Liver (tissue), 9 donors: ENCODE results near the gene AJAP1. TPM values are rescaled to one million over a fixed set of nuclear protein-coding genes. Genes with fewer than 3 reads are reported as not detected.

Experiments
- DNase-seq: peaks from one replicate; pipeline ENCODE4 v3.0.0-alpha.2; 2017; ENCODE audit warnings: low spot score
- H3K27ac ChIP-seq, 2 donors: one replicate each; pipeline ENCODE4 v1.7.0; 2013; ENCODE audit warnings: inconsistent platforms in 2 of 2, low read length in 2 of 2, control low read depth in 1 of 2, low read depth in 1 of 2, mild to moderate bottlenecking in 1 of 2
- H3K27me3 ChIP-seq, 4 donors: one replicate each; pipeline versions ENCODE4 v1.6.1 to v1.7.0; 2013; ENCODE audit warnings: low read length in 3 of 4, inconsistent platforms in 1 of 4, mild to moderate bottlenecking in 1 of 4, moderate library complexity in 1 of 4; ENCODE audit not compliant: control insufficient read depth in 4 of 4, insufficient read depth in 4 of 4
- H3K36me3 ChIP-seq, 4 donors: one replicate each; pipeline versions ENCODE4 v1.6.1 to v1.7.0; 2013; ENCODE audit warnings: low read length in 3 of 4, mild to moderate bottlenecking in 3 of 4, low read depth in 1 of 4, moderate library complexity in 1 of 4; ENCODE audit not compliant: control insufficient read depth in 4 of 4, insufficient read depth in 3 of 4
- H3K4me1 ChIP-seq, 4 donors: one replicate each; pipeline versions ENCODE4 v1.6.1 to v1.7.0; 2013; ENCODE audit warnings: low read length in 3 of 4, mild to moderate bottlenecking in 3 of 4, moderate library complexity in 1 of 4; ENCODE audit not compliant: control insufficient read depth in 4 of 4, insufficient read depth in 4 of 4
- H3K4me3 ChIP-seq, 3 donors: one replicate each; pipeline versions ENCODE4 v1.6.1 to v1.7.0; 2013; ENCODE audit warnings: low read length in 3 of 3, control low read depth in 1 of 3, low read depth in 1 of 3, mild to moderate bottlenecking in 1 of 3
- H3K9ac ChIP-seq, 2 donors: one replicate each; pipeline ENCODE4 v1.7.0; 2013; ENCODE audit warnings: low read length in 2 of 2, mild to moderate bottlenecking in 2 of 2, moderate library complexity in 2 of 2, control low read depth in 1 of 2, low read depth in 1 of 2
- H3K9me3 ChIP-seq, 4 donors: one replicate each; pipeline versions ENCODE4 v1.6.1 to v1.7.0; 2013; ENCODE audit warnings: low read length in 3 of 4; ENCODE audit not compliant: control insufficient read depth in 4 of 4
- EGR1 ChIP-seq, 2 donors: IDR thresholded peaks; 2 replicates each; pipeline ENCODE4 v1.6.1; 2016 to 2018; ENCODE audit warnings: antibody characterized with exemption in 2 of 2, low read depth in 2 of 2
- FOXA1 ChIP-seq: IDR thresholded peaks from 2 replicates; pipeline ENCODE4 v1.6.1; 2016; ENCODE audit warnings: antibody characterized with exemption
- GABPA ChIP-seq, 2 donors: IDR thresholded peaks in 1 of 2; conservative IDR thresholded peaks in 1 of 2; 2 replicates each; pipeline ENCODE4 v1.6.1; 2016; ENCODE audit warnings: antibody characterized with exemption in 2 of 2, mild to moderate bottlenecking in 1 of 2, moderate library complexity in 1 of 2
- HNF4A ChIP-seq, 2 donors: conservative IDR thresholded peaks; 2 replicates each; pipeline ENCODE4 v1.6.1; 2016; ENCODE audit warnings: antibody characterized with exemption in 2 of 2, mild to moderate bottlenecking in 2 of 2
- HNF4G ChIP-seq: IDR thresholded peaks from 2 replicates; pipeline ENCODE4 v1.6.1; 2016; ENCODE audit warnings: antibody characterized with exemption
- JUND ChIP-seq, 2 donors: IDR thresholded peaks; 2 replicates each; pipeline ENCODE4 v1.6.1; 2016; ENCODE audit warnings: antibody characterized with exemption in 2 of 2
- NR2F2 ChIP-seq: IDR thresholded peaks from 2 replicates; pipeline ENCODE4 v1.6.1; 2016; ENCODE audit warnings: antibody characterized with exemption
- RAD21 ChIP-seq, 2 donors: IDR thresholded peaks; 2 replicates each; pipeline ENCODE4 v1.6.1; 2016; ENCODE audit warnings: antibody characterized with exemption in 2 of 2, mild to moderate bottlenecking in 2 of 2
- RXRA ChIP-seq, 2 donors: IDR thresholded peaks; 2 replicates each; pipeline ENCODE4 v1.6.1; 2017 to 2018; ENCODE audit warnings: antibody characterized with exemption in 2 of 2, mild to moderate bottlenecking in 1 of 2
- SP1 ChIP-seq: IDR thresholded peaks from 2 replicates; pipeline ENCODE4 v1.6.1; 2018; ENCODE audit warnings: antibody characterized with exemption, mild to moderate bottlenecking
- TAF1 ChIP-seq: conservative IDR thresholded peaks from 2 replicates; pipeline ENCODE4 v1.6.1; 2016; ENCODE audit warnings: antibody characterized with exemption, mild to moderate bottlenecking
- YY1 ChIP-seq: IDR thresholded peaks from 2 replicates; pipeline ENCODE4 v1.6.1; 2016; ENCODE audit warnings: antibody characterized with exemption, mild to moderate bottlenecking
- WGBS: extraction: QIAGEN DNeasy Blood & Tissue Kit; methylation state at CpG from one replicate; pipeline ENCODE4 v1.1.7; 2013; 5-methylcytosine and 5-hydroxymethylcytosine counted together
- polyA plus RNA-seq, 2 donors: library from polyadenylated mRNA; stranded (reverse) in 1 of 2; unstranded in 1 of 2; fragments of 200-250 nt in 1 of 2; fragments of >200 nt in 1 of 2; fragmentation: Nextera tagmentation in 1 of 2; extraction: Ambion mirVana in 1 of 2; gene quantifications; one replicate each; pipeline versions ENCODE4 v1.2.1 to v1.2.3, GENCODE V29; 2013 to 2015
- total RNA-seq, 2 donors: library from RNA; depleted of rRNA; stranded (reverse); fragments of >200 nt; gene quantifications; one replicate each; pipeline ENCODE4 v1.2.3, GENCODE V29; 2014
- TF ChIP-seq, protein P1 (sequence below): IDR thresholded peaks from 2 replicates; pipeline ENCODE4 v1.6.1; 2016; ENCODE audit warnings: antibody characterized with exemption
- TF ChIP-seq, protein P2 (sequence below): IDR thresholded peaks from 2 replicates; pipeline ENCODE4 v1.6.1; 2016; ENCODE audit warnings: antibody characterized with exemption, mild to moderate bottlenecking
- TF ChIP-seq, protein P3 (sequence below): IDR thresholded peaks from 2 replicates; pipeline ENCODE4 v1.6.1; 2016; ENCODE audit warnings: antibody characterized with exemption
- TF ChIP-seq, protein P4 (sequence below): fragments of 150-350 bp; IDR thresholded peaks from 2 replicates; pipeline ENCODE4 v1.5.1; 2017; ENCODE audit warnings: improper control_type of control experiment, low read depth, low read length; ENCODE audit not compliant: missing input control
- TF ChIP-seq, protein P5 (sequence below): IDR thresholded peaks from 2 replicates; pipeline ENCODE4 v1.6.1; 2016; ENCODE audit warnings: antibody characterized with exemption
- donor health status: healthy.
- donor health status: healthy.
- donor health status: healthy.
- donor health status: healthy.
- donor health status: healthy.

AJAP1 gene
- total and polyA plus RNA-seq, 4 donors: under 0.01 to 0.21 (median 0.08) TPM; not detected in 1

DNA sequence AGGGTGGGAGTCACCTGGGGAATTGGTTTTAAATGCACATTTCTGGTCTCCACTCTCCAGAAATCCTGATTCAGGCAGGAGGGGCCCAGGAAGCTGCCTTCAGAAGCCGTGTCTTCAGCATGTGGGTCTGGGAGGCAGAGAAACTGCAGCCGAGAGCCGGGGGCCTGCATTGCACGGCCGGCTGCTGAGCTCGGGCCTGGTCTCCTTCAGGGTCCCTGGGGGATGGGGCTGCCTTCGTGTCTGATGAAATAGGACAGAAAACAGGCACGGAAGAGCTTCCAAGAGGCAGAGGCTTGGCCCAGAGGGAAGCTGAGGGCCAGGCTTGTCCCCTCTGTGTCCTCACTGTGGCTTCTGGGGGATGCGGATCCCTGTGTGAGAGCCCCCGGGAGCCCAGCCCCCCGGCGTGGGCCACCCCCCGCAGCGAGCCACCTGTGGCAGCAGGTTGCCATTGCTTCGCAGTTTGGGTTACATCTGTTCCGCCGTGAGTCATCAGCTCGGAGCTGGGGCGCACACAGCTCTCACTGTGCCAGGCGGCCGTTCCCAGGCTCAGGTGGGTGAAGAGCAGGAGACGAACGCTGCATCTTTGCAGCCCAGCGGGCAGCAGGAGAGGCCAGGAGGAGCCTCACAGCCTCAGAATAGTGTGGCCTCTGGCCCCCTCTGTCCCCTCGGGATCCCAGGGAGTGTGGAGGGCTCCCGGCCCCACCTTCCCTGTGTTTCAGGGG, 72.4 kb downstream of the AJAP1 start (continued):
- TF ChIP-seq, protein P1, sequence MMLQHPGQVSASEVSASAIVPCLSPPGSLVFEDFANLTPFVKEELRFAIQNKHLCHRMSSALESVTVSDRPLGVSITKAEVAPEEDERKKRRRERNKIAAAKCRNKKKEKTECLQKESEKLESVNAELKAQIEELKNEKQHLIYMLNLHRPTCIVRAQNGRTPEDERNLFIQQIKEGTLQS: no peak

DNA sequence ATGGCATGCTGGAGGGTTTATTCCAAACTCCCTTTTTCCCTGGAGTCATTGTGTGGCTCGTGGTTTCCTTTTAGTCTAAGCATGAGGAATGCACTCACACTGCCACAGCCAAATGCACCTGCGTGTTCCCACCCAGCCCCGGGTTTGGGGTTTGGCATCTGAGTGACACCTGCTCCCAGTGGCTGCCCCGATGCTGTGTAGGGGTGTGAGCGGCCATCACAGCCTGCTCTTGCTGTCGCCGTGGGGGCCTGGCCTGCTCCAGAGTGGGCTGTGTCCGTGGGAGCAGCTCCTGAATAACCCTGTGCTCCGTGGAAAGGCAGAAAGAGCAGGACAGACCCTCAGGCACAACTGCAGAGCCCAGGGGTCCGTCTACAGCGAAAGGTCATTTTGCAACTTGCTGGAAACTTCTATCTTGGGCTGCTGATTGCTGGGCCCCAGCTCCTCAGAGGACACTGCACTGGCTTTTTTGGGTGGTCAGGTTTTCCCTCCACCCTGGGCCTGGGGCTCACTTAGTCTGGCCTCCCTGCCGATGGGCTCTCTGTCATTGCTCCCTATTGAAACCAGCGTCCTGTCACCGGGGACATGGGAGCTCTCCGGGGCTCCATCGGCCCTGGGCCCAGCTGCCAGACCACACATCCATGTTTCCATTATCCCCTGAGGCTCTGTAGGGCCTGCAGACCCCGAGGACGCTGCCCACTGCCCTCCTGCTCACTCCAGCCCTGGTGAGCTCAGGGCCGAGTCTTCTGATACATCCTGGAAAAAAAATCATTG, 74.1 kb downstream of the AJAP1 start:
- TF ChIP-seq SP1: no peak
- no peak for TF ChIP-seq RXRA (IDR thresholded peaks at IDR 0.05)
- TF ChIP-seq, protein P2, sequence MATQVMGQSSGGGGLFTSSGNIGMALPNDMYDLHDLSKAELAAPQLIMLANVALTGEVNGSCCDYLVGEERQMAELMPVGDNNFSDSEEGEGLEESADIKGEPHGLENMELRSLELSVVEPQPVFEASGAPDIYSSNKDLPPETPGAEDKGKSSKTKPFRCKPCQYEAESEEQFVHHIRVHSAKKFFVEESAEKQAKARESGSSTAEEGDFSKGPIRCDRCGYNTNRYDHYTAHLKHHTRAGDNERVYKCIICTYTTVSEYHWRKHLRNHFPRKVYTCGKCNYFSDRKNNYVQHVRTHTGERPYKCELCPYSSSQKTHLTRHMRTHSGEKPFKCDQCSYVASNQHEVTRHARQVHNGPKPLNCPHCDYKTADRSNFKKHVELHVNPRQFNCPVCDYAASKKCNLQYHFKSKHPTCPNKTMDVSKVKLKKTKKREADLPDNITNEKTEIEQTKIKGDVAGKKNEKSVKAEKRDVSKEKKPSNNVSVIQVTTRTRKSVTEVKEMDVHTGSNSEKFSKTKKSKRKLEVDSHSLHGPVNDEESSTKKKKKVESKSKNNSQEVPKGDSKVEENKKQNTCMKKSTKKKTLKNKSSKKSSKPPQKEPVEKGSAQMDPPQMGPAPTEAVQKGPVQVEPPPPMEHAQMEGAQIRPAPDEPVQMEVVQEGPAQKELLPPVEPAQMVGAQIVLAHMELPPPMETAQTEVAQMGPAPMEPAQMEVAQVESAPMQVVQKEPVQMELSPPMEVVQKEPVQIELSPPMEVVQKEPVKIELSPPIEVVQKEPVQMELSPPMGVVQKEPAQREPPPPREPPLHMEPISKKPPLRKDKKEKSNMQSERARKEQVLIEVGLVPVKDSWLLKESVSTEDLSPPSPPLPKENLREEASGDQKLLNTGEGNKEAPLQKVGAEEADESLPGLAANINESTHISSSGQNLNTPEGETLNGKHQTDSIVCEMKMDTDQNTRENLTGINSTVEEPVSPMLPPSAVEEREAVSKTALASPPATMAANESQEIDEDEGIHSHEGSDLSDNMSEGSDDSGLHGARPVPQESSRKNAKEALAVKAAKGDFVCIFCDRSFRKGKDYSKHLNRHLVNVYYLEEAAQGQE: no peak
- TF ChIP-seq HNF4G: no peak
- TF ChIP-seq, protein P1: no peak
- TF ChIP-seq YY1: no peak
- TF ChIP-seq GABPA (IDR thresholded peaks at IDR 0.05 in 1 of 2, conservative IDR thresholded peaks at IDR 0.05 in 1 of 2): no peak
- TF ChIP-seq HNF4A (conservative IDR thresholded peaks at IDR 0.05): no peak
- TF ChIP-seq FOXA1: no peak
- no peak for TF ChIP-seq NR2F2
- no peak for TF ChIP-seq EGR1 (IDR thresholded peaks at IDR 0.05; ENCODE audit: low read depth in 2 of 2)
- no peak for TF ChIP-seq JUND (IDR thresholded peaks at IDR 0.05)
- no peak for TF ChIP-seq TAF1
- TF ChIP-seq, protein P3, sequence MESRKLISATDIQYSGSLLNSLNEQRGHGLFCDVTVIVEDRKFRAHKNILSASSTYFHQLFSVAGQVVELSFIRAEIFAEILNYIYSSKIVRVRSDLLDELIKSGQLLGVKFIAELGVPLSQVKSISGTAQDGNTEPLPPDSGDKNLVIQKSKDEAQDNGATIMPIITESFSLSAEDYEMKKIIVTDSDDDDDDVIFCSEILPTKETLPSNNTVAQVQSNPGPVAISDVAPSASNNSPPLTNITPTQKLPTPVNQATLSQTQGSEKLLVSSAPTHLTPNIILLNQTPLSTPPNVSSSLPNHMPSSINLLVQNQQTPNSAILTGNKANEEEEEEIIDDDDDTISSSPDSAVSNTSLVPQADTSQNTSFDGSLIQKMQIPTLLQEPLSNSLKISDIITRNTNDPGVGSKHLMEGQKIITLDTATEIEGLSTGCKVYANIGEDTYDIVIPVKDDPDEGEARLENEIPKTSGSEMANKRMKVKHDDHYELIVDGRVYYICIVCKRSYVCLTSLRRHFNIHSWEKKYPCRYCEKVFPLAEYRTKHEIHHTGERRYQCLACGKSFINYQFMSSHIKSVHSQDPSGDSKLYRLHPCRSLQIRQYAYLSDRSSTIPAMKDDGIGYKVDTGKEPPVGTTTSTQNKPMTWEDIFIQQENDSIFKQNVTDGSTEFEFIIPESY: no peak
- TF ChIP-seq, protein P4, sequence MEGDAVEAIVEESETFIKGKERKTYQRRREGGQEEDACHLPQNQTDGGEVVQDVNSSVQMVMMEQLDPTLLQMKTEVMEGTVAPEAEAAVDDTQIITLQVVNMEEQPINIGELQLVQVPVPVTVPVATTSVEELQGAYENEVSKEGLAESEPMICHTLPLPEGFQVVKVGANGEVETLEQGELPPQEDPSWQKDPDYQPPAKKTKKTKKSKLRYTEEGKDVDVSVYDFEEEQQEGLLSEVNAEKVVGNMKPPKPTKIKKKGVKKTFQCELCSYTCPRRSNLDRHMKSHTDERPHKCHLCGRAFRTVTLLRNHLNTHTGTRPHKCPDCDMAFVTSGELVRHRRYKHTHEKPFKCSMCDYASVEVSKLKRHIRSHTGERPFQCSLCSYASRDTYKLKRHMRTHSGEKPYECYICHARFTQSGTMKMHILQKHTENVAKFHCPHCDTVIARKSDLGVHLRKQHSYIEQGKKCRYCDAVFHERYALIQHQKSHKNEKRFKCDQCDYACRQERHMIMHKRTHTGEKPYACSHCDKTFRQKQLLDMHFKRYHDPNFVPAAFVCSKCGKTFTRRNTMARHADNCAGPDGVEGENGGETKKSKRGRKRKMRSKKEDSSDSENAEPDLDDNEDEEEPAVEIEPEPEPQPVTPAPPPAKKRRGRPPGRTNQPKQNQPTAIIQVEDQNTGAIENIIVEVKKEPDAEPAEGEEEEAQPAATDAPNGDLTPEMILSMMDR: no peak
- TF ChIP-seq RAD21 (IDR thresholded peaks at IDR 0.05): no peak
- TF ChIP-seq, protein P5, sequence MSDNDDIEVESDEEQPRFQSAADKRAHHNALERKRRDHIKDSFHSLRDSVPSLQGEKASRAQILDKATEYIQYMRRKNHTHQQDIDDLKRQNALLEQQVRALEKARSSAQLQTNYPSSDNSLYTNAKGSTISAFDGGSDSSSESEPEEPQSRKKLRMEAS: no peak

More for the DNA sequence above, 74.1 kb downstream of the AJAP1 start:
- H3K36me3 ChIP-seq: no peaks in the 10 kb centered on the region
- H3K4me1 ChIP-seq: no peaks in the 10 kb centered on the region
- H3K4me3 ChIP-seq: no peak overlapping the region
- no peak for DNase-seq
- 80% methylated on average over 19 of the region's 19 CpGs for WGBS
- no peaks in the 10 kb centered on the region for H3K27me3 ChIP-seq
- H3K9ac ChIP-seq: no peak overlapping the region
- H3K9me3 ChIP-seq: no peaks in the 10 kb centered on the region
- H3K27ac ChIP-seq: no peak overlapping the region
